Measurements from ENCODE around the gene TMPRSS11B. TPM values are rescaled to one million over a fixed set of nuclear protein-coding genes. Genes with fewer than 3 reads are reported as not detected.

The TMPRSS11B gene
- total and polyA plus RNA-seq, 5 donors from 2014 or later = not detected

DNA sequence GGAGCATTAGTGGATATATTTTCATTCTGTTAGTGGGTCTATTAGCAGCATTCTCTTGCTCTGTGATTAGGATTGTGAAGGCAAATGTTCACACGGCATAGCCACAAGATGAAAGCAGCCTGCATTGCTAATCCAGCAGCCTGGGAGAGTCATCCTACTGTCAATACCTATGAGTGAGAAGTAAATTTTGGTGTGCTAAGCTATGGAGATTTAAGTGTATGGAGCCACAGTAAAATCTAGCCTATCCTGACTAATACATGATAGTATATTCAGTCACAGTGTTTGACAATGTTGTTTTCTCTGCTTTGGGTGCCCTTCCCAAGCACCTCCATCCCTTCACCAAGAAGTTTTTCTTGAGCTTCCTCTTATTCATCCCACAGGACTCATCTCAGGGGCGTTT is 68.6 kb downstream of the TMPRSS11B start:
- H3K4me1 Mint-ChIP-seq = no peaks in the 10 kb centered on the region
- Histone ChIP-seq H3K4me1 (ENCODE audit: control insufficient read depth, insufficient read depth, low read length, poor library complexity, severe bottlenecking) (no peaks in the 10 kb centered on the region), H3K4me3 (ENCODE audit: low read depth, low read length) (no peak overlapping the region), H3K27ac (ENCODE audit: insufficient read depth, low read length, poor library complexity, severe bottlenecking) (no peak overlapping the region), H3K9me3 (ENCODE audit: control insufficient read depth in 2 of 2, low read length in 2 of 2) (no peaks in the 10 kb centered on the region), H3K27me3 (ENCODE audit: control insufficient read depth, insufficient read depth, low read length) (no peaks in the 10 kb centered on the region), H3K36me3 (ENCODE audit: control insufficient read depth, insufficient read depth, low read length) (no peaks in the 10 kb centered on the region)
- H3K9me3 Mint-ChIP-seq = peaks cover 0 to 5% (median 0%) of the 10 kb centered on the region in 7 donors
- no peak overlapping the region for H3K27ac Mint-ChIP-seq
- no peak overlapping the region for H3K4me3 Mint-ChIP-seq
- peaks cover 14% of the 10 kb centered on the region for H3K27me3 Mint-ChIP-seq
- DNase-seq (no peak), ATAC-seq (ENCODE audit: low read depth in 2 of 2) (no peak)
- no peaks in the 10 kb centered on the region for H3K36me3 Mint-ChIP-seq

Other genes starting within 250 kb of the TMPRSS11B start
- not detected for gene TMPRSS11F, start 115.8 kb downstream of the TMPRSS11B start, total RNA-seq
- gene TMPRSS11F, start 115.8 kb downstream of the TMPRSS11B start, polyA plus RNA-seq = not detected
- 328 TPM for gene YTHDC1, start 104.4 kb upstream of the TMPRSS11B start, total RNA-seq
- gene YTHDC1, start 104.4 kb upstream of the TMPRSS11B start, polyA plus RNA-seq = 10 to 100 TPM; 24.6 to 43.3 (median 28.3) TPM
- gene TMPRSS11E, start 201.8 kb upstream of the TMPRSS11B start, total RNA-seq = not detected
- gene TMPRSS11E, start 201.8 kb upstream of the TMPRSS11B start, polyA plus RNA-seq = under 1 TPM in 1 of 4 donors, not detected in 3; 0.22 TPM